Endothelial cell of umbilical vein (primary cell): ENCODE measurements around the gene ZNF273. TPM values are rescaled to one million over a fixed set of nuclear protein-coding genes. Genes with fewer than 3 reads are reported as not detected.
"Not testable (repeated sequence)": the region's sequence is repeated elsewhere in the genome, so short reads cannot be mapped to it uniquely, and the experiment has no call there.

ENCODE experiments used
- BruUV-seq: library from RNA; stranded (reverse); fragments of 400-500 nt; replicated peaks from 2 replicates; lab custom pipeline; 2021; lab: Mats Ljungman, UMichigan
- CTCF ChIA-PET: fragments of 300-600, 350-600 bp; sonication (Branson Sonifier 250); formaldehyde crosslinking; loops from one replicate; lab custom pipeline; 2021; ENCODE audit warnings: antibody characterized with exemption, inconsistent platforms; lab: Charles Lee
- POLR2A ChIA-PET: fragments of 300-600, 350-600 bp; sonication (Branson Sonifier 250); formaldehyde crosslinking; loops from one replicate; lab custom pipeline; 2021; ENCODE audit warnings: antibody characterized with exemption, inconsistent platforms; lab: Charles Lee
- DNase-seq: peaks from one replicate; pipeline ENCODE4 v3.0.0-alpha.2; 2011; ENCODE audit warnings: low read depth, low spot score
- FAIRE-seq: peaks from 2 replicates; lab custom pipeline; 2011; peaks lifted over from hg19 to GRCh38; lab: Jason Lieb, UNC
- H2AFZ ChIP-seq: 2 replicates; pipeline ENCODE4 v1.6.0; 2012; ENCODE audit warnings: low read depth, low read length, control low read depth, inconsistent platforms
- H3K27ac ChIP-seq: 2 replicates; pipeline ENCODE4 v1.5.1; 2011; ENCODE audit warnings: low read depth, mild to moderate bottlenecking, control low read depth, low read length, moderate library complexity; ENCODE audit not compliant: insufficient read depth
- H3K27me3 ChIP-seq, 2 experiments: 2 replicates each; pipeline versions ENCODE4 v1.6.0 to v1.6.1; 2011; ENCODE audit warnings: low read length in 2 of 2, mixed read lengths in 1 of 2; ENCODE audit not compliant: control insufficient read depth in 2 of 2, insufficient read depth in 2 of 2
- H3K36me3 ChIP-seq, 2 experiments: 2 replicates in 1 of 2; 3 replicates in 1 of 2; pipeline ENCODE4 v1.5.1; 2011; ENCODE audit warnings: low read length in 2 of 2, mild to moderate bottlenecking in 1 of 2, moderate library complexity in 1 of 2; ENCODE audit not compliant: control insufficient read depth in 2 of 2, insufficient read depth in 2 of 2; ENCODE audit errors: extremely low read depth in 1 of 2
- H3K4me1 ChIP-seq: 3 replicates; pipeline ENCODE4 v1.5.1; 2011; ENCODE audit warnings: mild to moderate bottlenecking, low read length; ENCODE audit not compliant: control insufficient read depth, insufficient read depth; ENCODE audit errors: extremely low read depth
- H3K4me2 ChIP-seq: 2 replicates; pipeline ENCODE4 v1.6.1; 2011; ENCODE audit warnings: low read length, control low read depth, mixed read lengths; ENCODE audit not compliant: insufficient read depth
- H3K4me3 ChIP-seq, 3 experiments: fragments of 200-600 bp in 1 of 3; sonication (generic), shearing (Covaris generic) in 1 of 3; replicated peaks in 1 of 3; 2 replicates each; pipeline ENCODE4 v1.5.1; 2011 to 2016; ENCODE audit warnings: control low read depth in 3 of 3, low read length in 3 of 3, mild to moderate bottlenecking in 2 of 3, inconsistent platforms in 1 of 3, low read depth in 1 of 3, moderate library complexity in 1 of 3; ENCODE audit not compliant: insufficient read depth in 1 of 3
- H3K79me2 ChIP-seq: 2 replicates; pipeline ENCODE4 v1.6.0; 2012; ENCODE audit warnings: low read length, inconsistent platforms; ENCODE audit not compliant: control insufficient read depth, insufficient read depth
- H3K9ac ChIP-seq: replicated peaks from 2 replicates; pipeline ENCODE3; 2011; ENCODE audit warnings: low read length, control low read depth; ENCODE audit not compliant: insufficient read depth; ENCODE audit errors: extremely low read depth
- H3K9me1 ChIP-seq: replicated peaks from 3 replicates; pipeline ENCODE4 v1.6.0; 2011; ENCODE audit warnings: mild to moderate bottlenecking, low read length; ENCODE audit not compliant: control insufficient read depth, insufficient read depth; ENCODE audit errors: extremely low read depth
- H3K9me3 ChIP-seq: replicated peaks from 2 replicates; pipeline ENCODE4 v1.5.1; 2012; ENCODE audit warnings: low read length, inconsistent platforms; ENCODE audit not compliant: control insufficient read depth, insufficient read depth
- H4K20me1 ChIP-seq: replicated peaks from 2 replicates; pipeline ENCODE3; 2011; ENCODE audit warnings: mild to moderate bottlenecking, low read length; ENCODE audit not compliant: control insufficient read depth, insufficient read depth; ENCODE audit errors: extremely low read depth
- EZH2 ChIP-seq: IDR thresholded peaks from 2 replicates; pipeline ENCODE4 v1.6.1; 2012; ENCODE audit warnings: borderline replicate concordance, low read depth, mild to moderate bottlenecking, moderate library complexity, low read length, inconsistent platforms; ENCODE audit not compliant: severe bottlenecking
- FOS ChIP-seq: IDR thresholded peaks from 2 replicates; pipeline ENCODE4 v1.6.1; 2011; ENCODE audit warnings: mild to moderate bottlenecking, low read length, moderate library complexity, borderline replicate concordance; ENCODE audit not compliant: insufficient read depth
- GATA2 ChIP-seq: IDR thresholded peaks from 2 replicates; pipeline ENCODE4 v1.7.0; 2011; ENCODE audit warnings: low read depth, mild to moderate bottlenecking, moderate library complexity, mixed read lengths, low read length; ENCODE audit not compliant: insufficient read length, insufficient read depth
- JUN ChIP-seq: IDR thresholded peaks from 2 replicates; pipeline ENCODE4 v1.6.1; 2011; ENCODE audit warnings: borderline replicate concordance, low read depth; ENCODE audit not compliant: insufficient read length, insufficient read depth
- MAX ChIP-seq: IDR thresholded peaks from 2 replicates; pipeline ENCODE4 v1.6.1; 2011; ENCODE audit not compliant: insufficient read depth, insufficient read length
- MYC ChIP-seq: IDR thresholded peaks from one replicate; pipeline ENCODE4 v1.6.1; 2011; ENCODE audit warnings: mild to moderate bottlenecking, low read depth, low read length
- POLR2A ChIP-seq: IDR thresholded peaks from 2 replicates; pipeline ENCODE4 v1.6.1; 2012; ENCODE audit warnings: low read depth, mild to moderate bottlenecking, control low read depth, low read length
- POLR2AphosphoS5 ChIP-seq: IDR thresholded peaks from 2 replicates; pipeline ENCODE4 v1.6.1; 2012; ENCODE audit warnings: low read depth, mild to moderate bottlenecking, control low read depth, low read length, moderate library complexity; ENCODE audit not compliant: insufficient read depth
- dilution Hi-C: fragments of 300-500 bp; cut with MboI; formaldehyde crosslinking; loops from one replicate; pipeline ENCODE4 v1.15.0; 2019; ENCODE audit warnings: low sequenced_read_pairs; ENCODE audit not compliant: extremely low pct_ligation_motif_present
- intact Hi-C: fragments of 100-400 bp; cut with micrococcal nuclease; formaldehyde crosslinking; loops from one replicate; pipeline ENCODE4 v1.10.0; 2022
- polyA plus RNA-seq, 4 experiments: library from polyadenylated mRNA; depleted of rRNA in 3 of 4; stranded (reverse) in 3 of 4; unstranded in 1 of 4; fragments of >200 nt; gene quantifications; 2 replicates each; pipeline versions ENCODE4 v1.2.1 to v1.2.3, GENCODE V29; 2011 to 2012; ENCODE audit warnings: missing spikeins in 1 of 4
- total RNA-seq: library from RNA; stranded (reverse); gene quantifications from 2 replicates; pipeline ENCODE4 v1.2.3, GENCODE V29; 2021
- TF ChIP-seq, protein P1 (sequence below), 2 donors: IDR thresholded peaks; 1 replicate in 1 of 2; 2 replicates in 1 of 2; pipeline ENCODE4 v1.5.1; 2011; ENCODE audit warnings: low read length in 2 of 2, mild to moderate bottlenecking in 2 of 2, moderate library complexity in 2 of 2, control low read depth in 1 of 2, inconsistent platforms in 1 of 2, low read depth in 1 of 2; ENCODE audit not compliant: insufficient read depth in 1 of 2; ENCODE audit errors: extremely low read depth in 1 of 2

ZNF273 gene
- total and polyA plus RNA-seq, 2 donors (not counting 3 experiments of a cell fraction or from before 2014, with no cell fraction given), result 1.4 to 4.1 TPM

GRCh38 chr7:64890273-64890672 lies 12.8 kb upstream of the ZNF273 start:
- H2AFZ ChIP-seq, H3K9me3 ChIP-seq, FAIRE-seq, H3K9me1 ChIP-seq, POLR2A ChIA-PET, DNase-seq, CTCF ChIA-PET, BruUV-seq, H3K9ac ChIP-seq, H3K36me3 ChIP-seq, H3K4me1 ChIP-seq, H4K20me1 ChIP-seq, H3K4me3 ChIP-seq, H3K79me2 ChIP-seq, dilution Hi-C loops, H3K4me2 ChIP-seq, H3K27ac ChIP-seq, intact Hi-C loops: not testable (repeated sequence)
- peaks cover 23 to 29% of the 10 kb centered on the region in 2 experiments for H3K27me3 ChIP-seq

DNA sequence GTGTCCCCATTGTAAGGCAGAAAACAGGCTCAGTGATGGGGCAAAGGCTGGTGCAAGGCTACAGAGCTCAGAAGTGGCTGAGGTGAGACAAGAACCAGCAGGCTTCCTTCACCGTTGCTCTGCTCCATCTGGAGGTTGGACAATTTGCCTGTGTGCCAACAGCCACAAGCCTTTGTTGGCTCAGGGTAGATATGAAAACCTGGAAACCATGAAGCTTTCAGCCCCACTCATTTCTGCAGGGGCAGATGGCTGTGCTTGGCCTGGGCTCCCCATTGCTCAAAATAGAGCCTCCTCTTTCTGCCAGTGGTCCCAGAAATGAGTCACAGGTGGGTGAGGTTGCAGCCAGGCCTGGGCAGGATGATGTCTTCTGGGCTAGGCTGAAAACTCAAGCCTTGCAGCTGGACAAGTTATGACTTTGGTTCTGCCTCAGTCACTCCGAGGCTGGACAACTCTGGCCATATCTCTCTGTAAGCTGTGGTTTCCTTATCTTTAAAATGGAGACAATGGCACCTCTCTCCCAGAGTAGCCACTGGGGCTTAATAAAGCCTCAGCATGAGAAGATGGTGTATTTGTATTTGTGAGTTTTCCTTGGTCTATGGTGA lies 12.2 kb upstream of the ZNF273 start:
- Histone ChIP-seq H3K36me3 (no peaks in the 10 kb centered on the region), H3K27ac (no peak overlapping the region), H3K4me2 (no peak overlapping the region), H3K4me3 (no peak overlapping the region), H2AFZ (no peak overlapping the region), H3K9me1 (no peaks in the 10 kb centered on the region), H3K27me3 (peaks cover 23 to 29% of the 10 kb centered on the region in 2 experiments), H3K4me1 (no peaks in the 10 kb centered on the region), H3K79me2 (no peaks in the 10 kb centered on the region), H4K20me1 (no peaks in the 10 kb centered on the region), H3K9me3 (no peaks in the 10 kb centered on the region), H3K9ac (no peak overlapping the region)
- no TSS peak for BruUV-seq
- ChIA-PET CTCF (no interaction called here), POLR2A (no interaction called here)
- TF ChIP-seq, protein P1, sequence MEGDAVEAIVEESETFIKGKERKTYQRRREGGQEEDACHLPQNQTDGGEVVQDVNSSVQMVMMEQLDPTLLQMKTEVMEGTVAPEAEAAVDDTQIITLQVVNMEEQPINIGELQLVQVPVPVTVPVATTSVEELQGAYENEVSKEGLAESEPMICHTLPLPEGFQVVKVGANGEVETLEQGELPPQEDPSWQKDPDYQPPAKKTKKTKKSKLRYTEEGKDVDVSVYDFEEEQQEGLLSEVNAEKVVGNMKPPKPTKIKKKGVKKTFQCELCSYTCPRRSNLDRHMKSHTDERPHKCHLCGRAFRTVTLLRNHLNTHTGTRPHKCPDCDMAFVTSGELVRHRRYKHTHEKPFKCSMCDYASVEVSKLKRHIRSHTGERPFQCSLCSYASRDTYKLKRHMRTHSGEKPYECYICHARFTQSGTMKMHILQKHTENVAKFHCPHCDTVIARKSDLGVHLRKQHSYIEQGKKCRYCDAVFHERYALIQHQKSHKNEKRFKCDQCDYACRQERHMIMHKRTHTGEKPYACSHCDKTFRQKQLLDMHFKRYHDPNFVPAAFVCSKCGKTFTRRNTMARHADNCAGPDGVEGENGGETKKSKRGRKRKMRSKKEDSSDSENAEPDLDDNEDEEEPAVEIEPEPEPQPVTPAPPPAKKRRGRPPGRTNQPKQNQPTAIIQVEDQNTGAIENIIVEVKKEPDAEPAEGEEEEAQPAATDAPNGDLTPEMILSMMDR (IDR thresholded peaks at IDR 0.05; ENCODE audit: extremely low read depth in 1 of 2, insufficient read depth in 1 of 2, low read depth in 1 of 2, low read length in 2 of 2), result no peak
- TF ChIP-seq POLR2AphosphoS5, result no peak
- TF ChIP-seq FOS, result no peak
- TF ChIP-seq EZH2, result no peak
- no peak for TF ChIP-seq JUN
- TF ChIP-seq MAX, result no peak
- TF ChIP-seq POLR2A, result no peak
- TF ChIP-seq GATA2, result no peak
- TF ChIP-seq MYC, result no peak
- FAIRE-seq (no peak), DNase-seq (no peak)
- intact Hi-C loops, result no loop called here
- dilution Hi-C loops, result no loop called here
